Mammary epithelial cell (primary cell): Measurements from ENCODE around the gene ZBTB8OS.

Source experiments
- EZH2 ChIP-seq: IDR thresholded peaks from 2 replicates; pipeline ENCODE4 v1.6.1; 2012; ENCODE audit warnings: low read length, inconsistent platforms, borderline replicate concordance
- TF ChIP-seq, protein P1 (sequence below), 2 donors: IDR thresholded peaks in 1 of 2; conservative IDR thresholded peaks in 1 of 2; 2 replicates each; pipeline ENCODE4 v1.5.1; 2011 to 2012; ENCODE audit warnings: inconsistent platforms in 2 of 2, low read length in 2 of 2, mild to moderate bottlenecking in 2 of 2, control low read depth in 1 of 2, low read depth in 1 of 2; ENCODE audit not compliant: insufficient read depth in 1 of 2; ENCODE audit errors: extremely low read depth in 1 of 2

DNA sequence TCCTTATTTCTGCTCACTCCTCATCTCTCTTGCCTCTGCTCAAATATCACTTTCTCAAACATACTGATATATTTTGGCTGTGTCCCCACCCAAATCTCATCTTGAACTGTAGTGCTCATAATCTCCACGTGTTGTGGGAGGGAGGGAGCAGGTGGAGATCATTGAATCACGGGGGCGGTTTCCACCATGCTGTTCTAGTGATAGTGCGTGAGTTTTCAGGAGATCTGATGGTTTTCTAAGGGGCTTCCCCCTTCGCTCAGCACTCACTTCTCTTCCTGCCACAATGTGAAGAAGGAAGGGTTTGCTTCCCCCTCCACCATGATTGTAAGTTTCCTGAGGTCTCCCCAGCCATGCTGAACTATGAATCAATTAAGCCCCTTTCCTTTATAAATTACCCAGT is 26.6 kb downstream of the ZBTB8OS start:
- TF ChIP-seq, protein P1, sequence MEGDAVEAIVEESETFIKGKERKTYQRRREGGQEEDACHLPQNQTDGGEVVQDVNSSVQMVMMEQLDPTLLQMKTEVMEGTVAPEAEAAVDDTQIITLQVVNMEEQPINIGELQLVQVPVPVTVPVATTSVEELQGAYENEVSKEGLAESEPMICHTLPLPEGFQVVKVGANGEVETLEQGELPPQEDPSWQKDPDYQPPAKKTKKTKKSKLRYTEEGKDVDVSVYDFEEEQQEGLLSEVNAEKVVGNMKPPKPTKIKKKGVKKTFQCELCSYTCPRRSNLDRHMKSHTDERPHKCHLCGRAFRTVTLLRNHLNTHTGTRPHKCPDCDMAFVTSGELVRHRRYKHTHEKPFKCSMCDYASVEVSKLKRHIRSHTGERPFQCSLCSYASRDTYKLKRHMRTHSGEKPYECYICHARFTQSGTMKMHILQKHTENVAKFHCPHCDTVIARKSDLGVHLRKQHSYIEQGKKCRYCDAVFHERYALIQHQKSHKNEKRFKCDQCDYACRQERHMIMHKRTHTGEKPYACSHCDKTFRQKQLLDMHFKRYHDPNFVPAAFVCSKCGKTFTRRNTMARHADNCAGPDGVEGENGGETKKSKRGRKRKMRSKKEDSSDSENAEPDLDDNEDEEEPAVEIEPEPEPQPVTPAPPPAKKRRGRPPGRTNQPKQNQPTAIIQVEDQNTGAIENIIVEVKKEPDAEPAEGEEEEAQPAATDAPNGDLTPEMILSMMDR (conservative IDR thresholded peaks at IDR 0.05 in 1 of 2, IDR thresholded peaks at IDR 0.05 in 1 of 2; ENCODE audit: extremely low read depth in 1 of 2, insufficient read depth in 1 of 2, low read depth in 1 of 2, low read length in 2 of 2): no peak
- TF ChIP-seq EZH2: no peak
